LNCAP (cell line): ENCODE measurements around the gene SDK2.

Experiments used
- CTCF ChIP-seq: fragments of 450-650 bp; IDR thresholded peaks from 2 replicates; pipeline ENCODE4 v1.5.1; 2017; ENCODE audit warnings: mild to moderate bottlenecking

SDK2 gene

GRCh38 chr17:73616120-73616872 is 27.9 kb downstream of the SDK2 start:
- no peak for TF ChIP-seq CTCF

- TF ChIP-seq CTCF = no peak
Measured at GRCh38 chr17:73614256-73614655, 30.0 kb downstream of the SDK2 start.

- TF ChIP-seq CTCF = no peak
Measured at GRCh38 chr17:73613271-73614233, 30.7 kb downstream of the SDK2 start.

- no peak for TF ChIP-seq CTCF
Measured at GRCh38 chr17:73612031-73612472, 32.2 kb downstream of the SDK2 start.

DNA sequence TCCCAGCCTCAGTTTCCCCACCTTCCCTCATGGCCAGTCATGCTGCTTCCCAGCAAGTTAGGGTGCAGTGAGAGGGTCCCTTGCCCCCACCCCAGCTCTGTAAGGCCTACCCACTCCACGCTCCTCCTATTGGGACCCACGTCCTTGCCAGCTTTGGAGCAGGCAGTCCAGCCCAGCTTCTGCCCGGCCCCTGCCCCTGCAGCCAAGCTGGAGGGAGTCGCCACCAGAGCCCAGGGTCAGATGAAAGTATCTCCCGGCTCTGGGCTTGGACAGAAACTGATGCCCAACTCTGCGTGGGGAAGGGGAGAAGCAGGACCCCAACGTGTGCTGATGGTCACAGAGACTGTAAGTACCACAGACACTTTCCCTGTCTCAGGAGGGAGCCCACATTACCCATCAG is 32.6 kb downstream of the SDK2 start:
- no peak for TF ChIP-seq CTCF

- TF ChIP-seq CTCF = no peak
Measured at GRCh38 chr17:73610331-73610911, 33.8 kb downstream of the SDK2 start.

DNA sequence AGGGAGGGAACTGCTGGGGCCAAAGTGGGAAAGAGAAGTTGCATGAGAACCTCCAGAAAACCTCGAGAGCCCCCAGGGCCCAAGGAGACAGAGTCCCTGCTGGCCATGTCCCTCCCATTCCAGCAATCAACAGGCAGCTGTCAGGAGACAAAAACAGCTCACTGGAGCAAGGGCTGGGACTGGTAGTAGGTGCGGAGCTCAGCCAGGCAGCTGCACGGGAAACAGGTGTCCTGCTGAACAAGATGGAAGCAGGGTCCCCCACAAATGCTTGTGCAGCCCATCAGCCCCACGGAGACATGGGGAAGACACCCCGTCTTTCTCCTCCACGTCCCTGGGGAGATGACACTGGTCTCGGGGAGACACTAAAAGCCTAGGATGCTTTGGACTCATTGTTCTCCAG is 34.5 kb downstream of the SDK2 start:
- TF ChIP-seq CTCF = no peak
